Measurements from ENCODE around the gene DGCR2.

DGCR2 gene

DNA sequence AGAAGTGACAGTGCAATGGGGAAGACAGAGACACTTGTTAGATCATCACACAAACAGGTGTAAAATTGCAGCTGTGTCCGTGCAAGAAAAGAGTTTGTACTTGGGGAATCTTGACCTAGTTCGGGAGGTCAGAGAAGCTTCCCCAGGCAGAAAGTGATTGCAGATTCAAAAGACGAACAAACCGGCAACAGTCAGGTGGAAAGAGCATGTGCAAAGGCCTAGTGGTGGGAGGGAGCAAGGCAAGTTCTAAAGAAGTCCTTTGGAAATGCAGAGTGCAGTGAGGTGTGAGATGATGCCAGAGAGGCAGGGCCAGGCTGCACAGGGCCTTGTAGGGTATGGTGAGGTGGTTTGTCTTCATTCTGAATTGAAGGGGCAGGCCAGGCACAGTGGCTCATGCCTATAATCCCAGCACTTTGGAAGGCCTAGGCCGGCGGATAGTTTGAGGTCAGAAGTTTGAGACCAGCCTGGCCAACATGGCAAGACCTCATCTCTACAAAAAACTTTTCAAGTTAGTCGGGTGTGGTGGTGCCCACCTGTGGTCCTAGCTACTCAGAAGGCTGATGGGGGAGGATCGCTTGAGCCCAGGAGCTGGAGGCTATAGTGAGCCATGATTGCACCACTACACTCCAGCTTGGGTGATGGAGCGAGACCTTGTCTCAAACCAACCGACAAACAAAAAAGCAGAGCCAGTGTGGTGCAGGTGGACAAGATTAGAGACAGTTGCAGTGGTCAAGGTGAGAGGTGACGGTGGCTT, 24.2 kb upstream of the DGCR2 start:
- no peak for DNase-seq (ENCODE audit: low read depth)

DNA sequence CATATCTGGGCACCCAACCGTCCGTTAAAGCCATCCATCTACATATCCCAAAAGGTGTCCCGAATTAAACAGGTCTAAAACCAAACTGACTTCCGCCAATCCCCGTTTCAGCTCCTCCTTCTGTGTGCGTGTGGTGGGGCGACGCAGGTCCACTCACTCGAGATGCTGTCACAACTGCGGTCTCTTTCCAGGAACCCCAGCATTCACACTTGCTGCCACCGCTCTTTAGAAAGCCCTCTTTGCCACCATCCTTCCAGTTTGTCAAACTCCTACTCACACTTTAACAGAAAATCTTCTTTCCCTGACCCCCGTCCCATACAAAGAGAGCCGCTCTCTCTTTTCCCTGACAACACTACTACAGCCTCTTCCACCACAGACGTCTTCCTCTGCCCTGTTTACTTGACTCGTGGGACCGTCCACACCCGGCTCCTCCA, 21.8 kb upstream of the DGCR2 start:
- DNase-seq (ENCODE audit: low read depth) = no peak

DNA sequence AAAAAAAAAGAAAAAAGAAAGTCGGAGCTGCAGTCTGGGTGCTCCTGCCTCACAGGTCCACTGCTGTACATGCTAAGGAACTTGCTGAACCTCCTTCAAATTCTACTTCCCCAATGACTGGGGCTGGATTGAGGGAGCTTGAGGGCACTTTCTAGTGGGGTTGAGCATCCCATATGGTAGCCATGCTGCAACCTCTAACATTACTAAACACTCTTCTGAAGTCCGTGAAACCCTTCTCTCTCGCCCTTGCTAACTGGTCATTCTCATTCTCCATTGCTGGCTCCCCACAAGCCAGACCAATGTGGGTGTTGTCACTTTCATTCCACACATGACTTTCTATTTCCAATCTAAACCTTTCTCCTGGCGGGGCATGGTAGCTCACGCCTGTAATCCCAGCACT, 21.0 kb upstream of the DGCR2 start:
- no peak for DNase-seq (ENCODE audit: low read depth)

DNA sequence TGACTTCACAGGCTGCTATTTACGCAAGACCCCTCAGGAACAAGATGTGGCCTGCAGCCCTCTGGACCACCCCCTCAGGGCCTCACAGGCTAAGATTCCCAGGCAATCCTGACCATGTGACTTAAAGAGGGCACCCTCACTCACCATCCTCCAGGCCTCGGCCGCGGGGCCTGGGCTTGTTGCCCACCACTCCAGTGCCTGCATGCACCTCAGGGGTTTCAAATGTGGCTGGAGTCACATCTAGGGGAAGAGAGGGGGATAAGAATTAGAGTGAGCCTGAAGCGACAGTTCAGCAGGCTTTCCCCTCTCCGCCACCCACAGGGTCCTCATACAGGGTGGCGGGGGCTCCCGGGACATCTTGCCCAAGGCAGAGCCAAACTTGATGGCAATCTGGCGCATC, 20.2 kb upstream of the DGCR2 start:
- DNase-seq (ENCODE audit: low read depth) = no peak

DNA sequence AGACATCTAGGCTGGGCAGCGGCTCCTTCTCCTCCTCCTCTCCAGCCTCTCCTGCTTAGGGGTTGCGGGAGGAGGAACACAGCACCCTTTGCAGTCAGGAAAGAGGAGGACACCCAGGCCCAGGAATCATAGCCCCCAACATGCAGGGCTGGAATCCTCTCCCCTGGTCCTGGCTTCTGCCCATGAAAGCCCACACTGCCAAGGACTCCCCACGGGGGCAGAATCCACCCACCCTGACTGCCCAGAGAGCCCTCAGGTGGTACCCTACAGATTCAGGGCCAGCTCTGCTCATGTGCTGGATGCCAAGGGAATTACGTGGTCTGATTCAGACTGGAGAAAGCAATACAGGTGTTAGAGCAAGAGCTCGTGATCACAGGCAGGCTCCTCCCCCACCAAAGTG, 17.8 kb upstream of the DGCR2 start:
- no peak for DNase-seq (ENCODE audit: low read depth)

DNA sequence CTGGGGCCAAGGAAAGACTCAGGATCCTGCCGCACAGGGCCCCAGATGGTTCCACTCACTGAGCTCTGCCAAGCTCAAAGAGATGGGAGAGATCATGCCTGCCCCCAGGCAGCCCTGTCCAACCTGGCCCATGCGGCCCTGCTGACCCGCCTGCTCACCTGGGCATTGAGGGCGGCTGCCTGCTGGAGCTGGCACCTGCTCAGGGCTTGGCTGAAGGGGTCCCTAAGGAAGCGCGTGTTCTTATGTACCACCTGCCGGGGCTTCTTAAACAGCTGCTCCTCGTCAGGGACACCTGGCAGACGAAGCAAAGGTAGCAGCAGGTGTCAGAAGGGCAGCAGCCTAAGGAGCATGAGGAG, 16.8 kb upstream of the DGCR2 start:
- no peak for DNase-seq (ENCODE audit: low read depth)

DNA sequence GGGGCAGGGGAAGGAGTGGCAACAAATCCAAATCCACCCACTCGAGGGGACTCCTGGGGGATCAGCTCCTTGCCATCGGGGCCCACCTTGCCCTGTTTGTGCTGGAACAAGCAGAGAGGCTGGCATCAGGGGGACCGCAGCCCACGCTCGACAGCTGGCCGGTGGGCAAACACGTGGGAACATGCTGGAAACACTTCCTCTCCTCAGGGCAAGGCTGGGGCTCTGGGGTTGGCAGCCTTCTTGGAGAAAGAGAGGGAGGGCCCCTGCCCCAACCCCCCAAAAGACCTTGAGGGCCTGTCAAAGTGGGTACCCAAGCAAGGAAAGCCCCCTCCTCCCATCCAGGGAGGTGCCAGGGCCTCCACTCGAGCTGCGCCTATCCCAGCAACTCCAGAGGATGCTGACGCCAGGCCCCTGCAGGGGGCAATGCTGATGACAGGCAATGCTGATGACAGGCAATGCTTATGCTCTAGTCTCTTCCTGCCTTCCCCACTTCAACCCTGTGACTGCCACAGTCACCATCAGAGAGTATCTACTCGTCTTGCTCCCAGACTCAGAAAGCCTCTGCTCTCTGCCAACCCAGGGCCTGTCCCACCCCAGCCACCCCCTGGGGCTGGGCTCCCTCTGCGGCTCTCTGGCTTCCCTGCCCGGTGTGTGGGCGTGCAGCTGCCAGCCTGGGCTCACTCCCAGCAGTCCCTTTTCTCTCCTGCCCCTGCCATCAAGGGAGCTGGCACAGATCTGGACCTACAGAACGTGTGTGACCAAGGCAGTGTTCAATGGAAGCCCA, 16.2 kb upstream of the DGCR2 start:
- no peak for DNase-seq (ENCODE audit: low read depth)

DNA sequence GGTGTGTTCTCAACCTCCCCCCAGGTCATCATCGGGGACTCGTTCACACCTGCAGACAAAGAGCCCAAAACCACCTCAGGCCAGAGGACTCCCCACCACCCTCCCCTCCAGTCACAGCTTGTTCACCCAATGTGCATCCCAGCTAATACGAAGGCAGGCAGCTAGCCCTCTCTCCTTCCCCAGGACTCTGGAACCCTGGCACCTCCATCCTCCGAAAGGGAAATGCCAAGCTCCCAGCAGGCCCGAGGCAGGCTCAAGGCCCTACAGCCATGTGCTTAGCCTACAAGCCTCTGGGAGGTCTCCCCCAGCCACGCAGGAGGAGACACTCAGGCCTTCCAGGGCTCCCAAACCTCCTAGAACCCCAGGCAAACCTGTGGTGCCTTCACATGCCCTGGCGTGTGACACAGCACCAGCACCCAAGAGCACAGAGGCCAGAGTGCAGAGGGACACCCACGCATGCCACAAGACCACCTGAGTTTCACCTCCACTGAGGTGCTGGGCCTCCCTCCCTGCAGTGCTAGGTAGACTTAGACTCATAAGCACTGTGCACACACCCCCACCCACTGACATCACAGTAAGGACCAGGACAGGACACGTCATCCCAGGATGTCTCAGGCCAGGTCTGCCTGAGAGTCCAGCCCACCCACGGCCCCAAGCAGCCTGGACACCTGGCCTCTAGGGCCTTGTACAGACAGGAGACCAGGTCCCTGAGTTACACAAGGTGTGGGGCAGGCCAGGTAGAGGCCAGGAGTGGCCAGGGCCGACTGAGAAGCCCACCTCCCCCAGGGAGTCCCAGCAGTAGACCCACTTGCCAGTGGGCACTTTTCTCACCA, 15.4 kb upstream of the DGCR2 start:
- no peak for DNase-seq (ENCODE audit: low read depth)

DNA sequence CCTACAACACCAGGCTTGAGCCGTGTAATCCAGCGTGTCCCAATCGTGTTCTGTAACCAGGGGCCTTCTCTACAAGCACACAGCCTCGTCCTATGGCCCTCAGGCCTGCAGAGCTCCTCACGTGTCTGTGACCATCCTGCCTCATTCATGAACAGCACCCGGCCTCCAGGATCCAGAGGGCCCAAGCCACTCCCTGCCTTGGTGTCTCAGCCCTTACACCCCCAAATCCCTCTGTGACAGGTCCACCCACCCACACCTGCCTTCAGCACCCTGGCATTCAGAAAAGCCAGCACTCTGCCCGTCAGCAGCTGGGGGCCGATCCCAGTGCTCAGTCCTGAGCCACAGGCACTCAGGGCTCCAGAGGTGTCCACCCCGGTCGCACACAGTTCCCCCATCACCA, 14.7 kb upstream of the DGCR2 start:
- no peak for DNase-seq (ENCODE audit: low read depth)

DNA sequence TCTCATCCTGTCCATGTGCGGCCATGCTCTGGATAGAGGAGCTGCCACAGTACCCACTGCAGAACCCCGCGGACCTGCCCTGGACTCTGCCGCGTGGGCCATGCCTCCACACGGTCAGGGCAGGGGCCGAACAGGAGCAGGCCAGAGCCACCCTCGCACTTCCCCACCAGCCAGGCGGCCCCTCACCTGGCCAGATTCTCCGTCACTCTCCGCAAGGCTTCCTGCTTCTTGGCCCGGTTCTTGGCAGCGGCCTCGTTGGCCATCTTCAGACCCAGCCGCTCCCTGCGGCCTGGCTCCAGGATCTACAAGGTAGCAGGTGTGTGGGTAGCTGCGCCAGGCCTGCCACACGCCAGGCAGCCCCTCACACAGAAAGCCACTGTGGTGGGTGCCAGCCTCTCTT, 12.7 kb upstream of the DGCR2 start:
- no peak for DNase-seq (ENCODE audit: low read depth)

DNA sequence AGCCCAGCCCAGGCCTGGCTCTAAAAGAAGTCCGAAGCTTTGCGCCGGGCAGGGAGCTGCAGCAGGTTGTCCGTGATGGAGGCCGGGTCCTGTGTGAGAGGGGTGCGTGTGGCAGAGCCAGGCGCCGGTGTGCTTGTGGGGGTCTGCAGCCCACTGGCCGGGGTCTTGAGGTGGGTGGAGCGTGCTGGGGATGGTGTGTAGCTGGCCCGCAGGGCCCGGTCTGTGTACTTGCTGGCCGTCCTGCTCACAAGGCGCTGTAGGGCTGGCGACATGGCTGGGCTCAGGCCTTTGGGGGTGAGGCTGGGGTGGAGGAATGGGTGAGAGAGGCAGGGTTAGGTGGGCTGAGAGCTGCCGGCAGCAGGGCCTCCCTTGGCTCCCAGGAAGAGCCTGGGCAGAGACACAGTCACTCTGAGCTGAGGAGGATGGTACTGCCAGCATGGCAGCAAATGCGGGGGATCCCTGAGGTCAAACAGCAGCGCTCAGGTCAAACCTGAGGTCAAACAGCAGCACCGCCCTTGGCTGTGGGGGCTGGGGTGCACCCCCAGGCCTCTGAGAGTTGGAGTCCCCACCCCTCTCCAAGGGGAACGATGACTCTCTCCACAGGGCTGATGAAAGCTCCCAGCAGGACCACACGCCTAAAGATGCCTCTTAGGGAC, 12.1 kb upstream of the DGCR2 start:
- no peak for DNase-seq (ENCODE audit: low read depth)

DNA sequence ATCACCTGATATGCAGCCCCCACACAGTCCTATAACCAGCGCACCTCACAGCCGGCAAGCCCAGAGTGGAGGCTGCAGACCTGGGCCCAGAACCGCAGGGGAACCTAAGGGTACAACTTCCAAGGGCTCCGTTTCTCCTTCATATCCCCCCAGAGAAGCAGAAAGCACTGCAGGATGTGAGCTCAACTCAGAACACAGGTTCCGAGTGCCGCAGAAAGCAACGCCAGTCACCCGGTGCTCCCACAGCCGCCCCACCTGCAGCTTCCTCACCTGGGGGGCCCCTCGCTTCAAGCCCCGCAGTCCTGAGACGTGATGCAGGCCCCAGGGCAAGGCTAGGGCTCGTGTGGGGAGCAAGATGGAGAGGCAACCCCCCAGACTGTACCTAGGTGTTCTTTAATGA, 11.3 kb upstream of the DGCR2 start:
- DNase-seq (ENCODE audit: low read depth) = no peak

DNA sequence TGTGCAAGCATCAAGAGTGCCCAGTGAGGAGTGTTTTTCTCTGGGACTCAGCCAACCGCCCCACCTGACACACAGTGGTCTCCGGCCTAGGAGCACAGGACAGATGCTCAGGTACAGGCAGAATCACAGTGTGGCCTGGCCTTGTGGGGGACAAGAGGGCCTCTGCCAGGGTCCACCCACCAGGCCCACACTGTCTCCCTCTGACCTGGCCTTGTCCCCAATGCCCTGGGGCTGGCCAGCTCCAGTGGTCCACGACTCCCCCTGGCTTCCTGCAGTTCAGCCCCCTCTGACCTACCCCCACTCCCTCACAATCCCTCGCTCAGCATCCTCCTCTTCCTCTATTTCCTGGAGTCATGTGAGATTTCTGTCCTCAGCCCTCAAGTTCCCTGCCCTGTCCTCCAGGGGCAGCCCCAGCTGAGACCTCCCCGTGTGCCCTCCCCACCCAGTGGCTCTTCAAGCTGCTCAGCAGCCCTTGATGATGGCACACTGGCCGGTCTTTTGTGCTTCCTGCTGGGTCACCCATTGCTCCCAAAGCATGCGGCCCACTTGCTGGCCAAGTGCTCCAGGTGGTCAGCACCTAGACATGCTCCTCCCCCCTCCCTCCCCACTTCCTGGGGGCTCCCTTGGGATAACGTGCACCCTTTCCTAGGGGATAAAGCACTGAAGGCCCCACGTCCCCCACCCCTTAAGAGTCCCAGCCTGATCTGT, 10.6 kb upstream of the DGCR2 start:
- DNase-seq (ENCODE audit: low read depth) = no peak

DNA sequence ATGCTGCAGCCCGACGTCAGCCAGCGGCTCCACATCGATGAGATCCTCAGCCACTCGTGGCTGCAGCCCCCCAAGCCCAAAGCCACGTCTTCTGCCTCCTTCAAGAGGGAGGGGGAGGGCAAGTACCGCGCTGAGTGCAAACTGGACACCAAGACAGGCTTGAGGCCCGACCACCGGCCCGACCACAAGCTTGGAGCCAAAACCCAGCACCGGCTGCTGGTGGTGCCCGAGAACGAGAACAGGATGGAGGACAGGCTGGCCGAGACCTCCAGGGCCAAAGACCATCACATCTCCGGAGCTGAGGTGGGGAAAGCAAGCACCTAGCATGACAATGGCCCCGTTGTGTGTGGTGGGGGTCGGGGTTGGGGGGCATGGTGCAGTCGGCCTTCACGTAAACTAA, 9.9 kb upstream of the DGCR2 start:
- DNase-seq (ENCODE audit: low read depth) = no peak

DNA sequence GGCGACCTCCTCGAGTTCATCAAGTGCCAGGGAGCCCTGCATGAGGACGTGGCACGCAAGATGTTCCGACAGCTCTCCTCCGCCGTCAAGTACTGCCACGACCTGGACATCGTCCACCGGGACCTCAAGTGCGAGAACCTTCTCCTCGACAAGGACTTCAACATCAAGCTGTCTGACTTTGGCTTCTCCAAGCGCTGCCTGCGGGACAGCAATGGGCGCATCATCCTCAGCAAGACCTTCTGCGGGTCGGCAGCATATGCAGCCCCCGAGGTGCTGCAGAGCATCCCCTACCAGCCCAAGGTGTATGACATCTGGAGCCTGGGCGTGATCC, 9.4 kb upstream of the DGCR2 start:
- DNase-seq (ENCODE audit: low read depth) = no peak

DNA sequence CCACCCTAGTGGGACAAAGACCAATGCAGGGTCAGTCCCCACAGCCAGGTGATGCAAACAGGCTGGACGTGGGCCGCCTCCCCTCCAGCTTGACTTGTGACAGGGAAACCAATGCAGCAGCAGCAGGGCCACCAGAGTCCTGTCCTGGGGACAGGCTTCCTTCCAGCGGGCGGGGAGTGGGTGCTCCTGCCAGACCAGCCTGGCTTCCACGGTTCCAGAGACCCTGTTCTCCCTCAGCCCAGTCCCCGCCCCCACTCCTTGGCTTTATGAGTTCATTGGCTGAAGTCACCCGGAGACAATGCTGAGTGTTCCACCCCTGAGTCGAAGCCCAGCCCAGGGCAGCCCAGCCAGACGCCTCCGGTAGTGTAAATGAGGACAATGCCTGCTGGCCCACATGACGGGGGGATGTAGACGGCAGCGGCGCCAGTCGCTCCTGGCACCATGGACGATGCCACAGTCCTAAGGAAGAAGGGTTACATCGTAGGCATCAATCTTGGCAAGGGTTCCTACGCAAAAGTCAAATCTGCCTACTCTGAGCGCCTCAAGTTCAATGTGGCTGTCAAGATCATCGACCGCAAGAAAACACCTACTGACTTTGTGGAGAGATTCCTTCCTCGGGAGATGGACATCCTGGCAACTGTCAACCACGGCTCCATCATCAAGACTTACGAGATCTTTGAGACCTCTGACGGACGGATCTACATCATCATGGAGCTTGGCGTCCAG, 8.9 kb upstream of the DGCR2 start, which contains the start of gene TSSK2:
Gene TSSK2, plus strand, starts transcription at position 350 of the 726 bp plus-strand sequence. Its CDS starts 92 bp downstream, at position 442.
- DNase-seq (ENCODE audit: low read depth) = no peak

DNA sequence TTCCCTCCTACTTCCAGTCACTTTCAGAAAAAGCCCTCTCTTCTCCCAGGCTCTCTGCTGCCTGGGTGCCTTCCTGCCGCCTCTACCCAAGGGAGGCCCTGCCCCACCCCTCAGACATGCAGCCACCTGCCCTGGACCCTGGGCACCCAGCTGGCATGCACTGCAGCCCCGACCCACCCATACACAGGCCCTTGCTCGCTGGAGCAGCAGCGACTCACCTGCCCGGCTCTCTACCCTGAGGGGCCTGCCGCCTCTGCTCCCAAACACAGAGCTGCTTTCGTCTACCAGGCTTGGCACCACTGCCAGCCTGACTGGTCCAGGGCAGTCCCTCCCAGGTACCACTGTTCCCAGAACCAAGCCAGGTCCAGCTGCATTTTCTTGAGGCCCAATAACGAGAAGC, 7.7 kb upstream of the DGCR2 start:
- DNase-seq (ENCODE audit: low read depth) = no peak

DNA sequence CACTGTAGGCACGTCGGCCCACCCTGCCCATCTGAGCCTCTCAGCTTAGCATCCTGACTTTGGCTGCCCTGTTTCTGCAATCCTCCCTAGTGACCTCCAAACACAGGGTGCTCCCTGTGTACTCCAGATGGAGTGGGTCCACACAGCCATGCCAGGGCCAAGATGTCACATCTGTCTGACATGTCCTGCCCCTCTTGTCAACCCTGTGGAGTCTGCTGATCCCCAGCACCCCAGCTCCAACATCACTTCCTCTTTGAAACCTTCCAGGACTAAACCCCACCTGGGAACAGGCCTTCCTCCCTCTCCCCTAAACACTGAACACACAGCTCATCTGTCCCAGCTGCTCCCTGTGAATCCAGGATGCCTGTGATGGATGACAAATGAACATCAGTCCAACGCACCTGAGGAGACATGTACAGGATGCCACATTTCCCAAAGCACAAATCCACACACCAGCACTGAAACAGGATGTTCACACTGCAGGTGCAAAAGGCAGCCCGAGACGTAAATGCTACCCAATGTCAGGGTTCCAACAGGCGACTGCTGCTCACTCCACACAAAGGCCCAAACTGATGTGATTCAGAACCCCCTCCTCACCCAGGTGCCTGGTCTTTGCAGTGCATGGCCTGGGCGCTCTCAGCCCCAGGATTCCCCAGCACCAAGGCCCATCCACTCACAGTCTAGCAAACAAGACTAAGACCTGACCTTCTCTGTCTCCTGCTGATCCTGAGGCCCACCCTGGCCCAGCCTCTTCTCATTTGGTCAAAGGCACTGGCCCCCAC, 6.9 kb upstream of the DGCR2 start:
- DNase-seq (ENCODE audit: low read depth) = no peak

DNA sequence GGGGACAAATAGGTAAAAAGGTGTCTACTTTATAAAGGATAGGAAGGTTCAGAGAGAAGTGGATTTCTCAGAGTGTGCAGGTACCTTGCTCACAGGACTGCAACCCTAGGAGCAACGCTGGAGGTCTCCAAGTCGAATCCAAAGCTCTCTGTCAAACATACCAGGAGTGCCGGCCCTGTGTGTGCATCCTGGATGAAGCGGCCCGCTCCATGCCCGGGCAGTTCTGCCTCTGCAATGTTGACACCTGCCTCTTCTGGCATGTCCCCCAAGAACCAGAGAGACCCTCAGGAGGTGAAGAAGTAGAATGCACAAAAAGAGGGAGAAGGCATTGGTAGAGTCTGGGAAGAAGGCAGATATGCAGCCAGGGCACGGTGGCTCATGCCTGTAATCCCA, 5.8 kb upstream of the DGCR2 start:
- no peak for DNase-seq (ENCODE audit: low read depth)

DNA sequence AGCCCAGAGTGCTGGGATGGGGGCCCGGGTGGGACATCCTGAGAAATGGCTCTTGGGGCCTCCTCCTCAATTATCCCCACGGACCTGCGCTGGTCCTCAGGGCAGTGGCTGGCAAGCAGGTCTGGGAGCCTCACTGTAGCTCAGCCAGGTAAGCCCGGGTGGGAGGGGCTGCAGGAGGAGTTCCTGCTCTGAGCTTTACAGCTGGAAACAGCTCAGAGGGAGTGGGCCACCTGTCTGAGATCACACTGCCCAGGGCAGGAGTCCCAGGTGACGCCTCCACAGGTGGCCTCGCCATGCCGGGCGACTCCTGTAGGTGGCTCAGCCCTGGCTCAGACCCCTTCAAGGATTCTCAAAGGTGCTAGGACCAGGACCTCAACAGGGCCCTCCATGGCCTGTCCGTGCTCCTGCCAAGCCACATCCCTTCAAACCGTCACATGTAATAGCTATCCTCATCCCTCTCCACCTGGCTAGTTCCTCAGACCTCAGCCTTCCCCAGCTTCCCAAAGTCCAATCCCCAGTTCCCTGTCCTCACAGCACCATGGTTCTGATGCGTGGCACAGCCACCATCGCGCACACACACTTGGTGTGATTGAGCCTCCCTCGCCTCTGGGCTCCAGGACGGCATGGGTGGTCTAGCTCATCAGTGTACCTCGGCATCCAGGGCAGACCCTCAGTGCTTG, 5.3 kb upstream of the DGCR2 start:
- DNase-seq (ENCODE audit: low read depth) = no peak

Data from stimulated activated CD8-positive, alpha-beta memory T cell treated with anti-CD3 and anti-CD28 coated beads, Interleukin-15, amount 100 ng/mL, for 24 hours (primary cell).